MG63 (cell line): ENCODE results near the gene TPSD1. TPM values are rescaled to one million over a fixed set of nuclear protein-coding genes. Genes with fewer than 3 reads are reported as not detected.
"Not testable (repeated sequence)": the region's sequence is repeated elsewhere in the genome, so short reads cannot be mapped to it uniquely, and the experiment has no call there.

Experiments
- DNase-seq: peaks from one replicate; pipeline ENCODE4 v3.0.0-alpha.2; 2020
- H3K27me3 ChIP-seq: fragments of 250-450 bp; sonication (Bioruptor Pico); 2 replicates; pipeline ENCODE4 v1.5.1; 2020; ENCODE audit warnings: mild to moderate bottlenecking, moderate library complexity
- H3K36me3 ChIP-seq: fragments of 250-450 bp; sonication (Bioruptor Pico); 2 replicates; pipeline ENCODE4 v1.5.1; 2020; ENCODE audit warnings: mild to moderate bottlenecking, moderate library complexity
- H3K4me3 ChIP-seq: fragments of 250-450 bp; sonication (Bioruptor Pico); 2 replicates; pipeline ENCODE4 v1.5.1; 2020; ENCODE audit warnings: mild to moderate bottlenecking, moderate library complexity
- H3K9me3 ChIP-seq: fragments of 250-450 bp; sonication (Bioruptor Pico); 2 replicates; pipeline ENCODE4 v1.5.1; 2020; ENCODE audit warnings: mild to moderate bottlenecking, moderate library complexity
- total RNA-seq: library from RNA; depleted of rRNA; stranded (reverse); fragments of >200 nt; shearing (Covaris generic); gene quantifications from 2 replicates; pipeline ENCODE4 v1.2.3, GENCODE V29; 2014; ENCODE audit warnings: low replicate concordance

TPSD1 gene
- total RNA-seq, 1 experiment from 2014 or later: not detected

GRCh38 chr16:1253701-1254364 is 2.0 kb upstream of the TPSD1 start:
- not testable (repeated sequence) for DNase-seq, H3K9me3 ChIP-seq, H3K36me3 ChIP-seq, H3K4me3 ChIP-seq, H3K27me3 ChIP-seq

- peaks cover 11% of the 10 kb centered on the region for H3K27me3 ChIP-seq
- H3K4me3 ChIP-seq, H3K36me3 ChIP-seq, DNase-seq, H3K9me3 ChIP-seq: not testable (repeated sequence)
These were observed 1.0 kb upstream of the TPSD1 start for GRCh38 chr16:1254821-1255220.

GRCh38 chr16:1256296-1256873 is 516 bp downstream of the TPSD1 start:
- not testable (repeated sequence) for DNase-seq, H3K9me3 ChIP-seq, H3K4me3 ChIP-seq, H3K36me3 ChIP-seq
- H3K27me3 ChIP-seq: peaks cover 27% of the 10 kb centered on the region

- Histone ChIP-seq H3K36me3 (no peaks in the 10 kb centered on the region), H3K27me3 (peaks cover 32% of the 10 kb centered on the region), H3K4me3 (no peak overlapping the region), H3K9me3 (no peaks in the 10 kb centered on the region)
- DNase-seq: no peak
These were observed 1.0 kb downstream of the TPSD1 start for GRCh38 chr16:1256874-1257322.

- Histone ChIP-seq H3K9me3 (no peaks in the 10 kb centered on the region), H3K36me3 (no peaks in the 10 kb centered on the region), H3K4me3 (no peak overlapping the region), H3K27me3 (peaks cover 40% of the 10 kb centered on the region)
- no peak for DNase-seq
These were observed 1.8 kb downstream of the TPSD1 start for GRCh38 chr16:1257561-1258224.

- no peak for DNase-seq
- Histone ChIP-seq H3K4me3 (no peak overlapping the region), H3K36me3 (no peaks in the 10 kb centered on the region), H3K9me3 (no peaks in the 10 kb centered on the region), H3K27me3 (peaks cover 45% of the 10 kb centered on the region)
These were observed 2.3 kb downstream of the TPSD1 start for GRCh38 chr16:1258225-1258600.

- peaks cover 52% of the 10 kb centered on the region for H3K27me3 ChIP-seq
- no peaks in the 10 kb centered on the region for H3K36me3 ChIP-seq
- no peak overlapping the region for H3K4me3 ChIP-seq
- no peak for DNase-seq
- H3K9me3 ChIP-seq: no peaks in the 10 kb centered on the region
These were observed 3.3 kb downstream of the TPSD1 start for GRCh38 chr16:1258906-1259759.

GRCh38 chr16:1259760-1260068 is 3.8 kb downstream of the TPSD1 start:
- Histone ChIP-seq H3K36me3 (no peaks in the 10 kb centered on the region), H3K4me3 (no peak overlapping the region), H3K27me3 (peaks cover 52% of the 10 kb centered on the region), H3K9me3 (no peaks in the 10 kb centered on the region)
- DNase-seq: no peak

- peaks cover 52% of the 10 kb centered on the region for H3K27me3 ChIP-seq
- DNase-seq: no peak
- H3K4me3 ChIP-seq: no peak overlapping the region
- no peaks in the 10 kb centered on the region for H3K36me3 ChIP-seq
- H3K9me3 ChIP-seq: no peaks in the 10 kb centered on the region
These were observed 4.3 kb downstream of the TPSD1 start for GRCh38 chr16:1260101-1260680.

GRCh38 chr16:1261131-1261892 is 5.4 kb downstream of the TPSD1 start:
- no peak for DNase-seq
- Histone ChIP-seq H3K36me3 (no peaks in the 10 kb centered on the region), H3K4me3 (no peak overlapping the region), H3K27me3 (peaks cover 55% of the 10 kb centered on the region), H3K9me3 (no peaks in the 10 kb centered on the region)

GRCh38 chr16:1262210-1262845 is 6.5 kb downstream of the TPSD1 start:
- Histone ChIP-seq H3K4me3 (no peak overlapping the region), H3K9me3 (no peaks in the 10 kb centered on the region), H3K36me3 (no peaks in the 10 kb centered on the region), H3K27me3 (peaks cover 58% of the 10 kb centered on the region)
- DNase-seq: no peak

GRCh38 chr16:1262846-1263221 is 7.0 kb downstream of the TPSD1 start:
- H3K36me3 ChIP-seq: no peaks in the 10 kb centered on the region
- no peaks in the 10 kb centered on the region for H3K9me3 ChIP-seq
- no peak overlapping the region for H3K4me3 ChIP-seq
- no peak for DNase-seq
- peaks cover 58% of the 10 kb centered on the region for H3K27me3 ChIP-seq

- no peak overlapping the region for H3K4me3 ChIP-seq
- H3K9me3 ChIP-seq: no peaks in the 10 kb centered on the region
- peaks cover 58% of the 10 kb centered on the region for H3K27me3 ChIP-seq
- DNase-seq: no peak
- H3K36me3 ChIP-seq: no peaks in the 10 kb centered on the region
These were observed 7.9 kb downstream of the TPSD1 start for GRCh38 chr16:1263591-1264344.

- Histone ChIP-seq H3K27me3 (peaks cover 50% of the 10 kb centered on the region), H3K9me3 (no peaks in the 10 kb centered on the region), H3K4me3 (no peak overlapping the region), H3K36me3 (no peaks in the 10 kb centered on the region)
- no peak for DNase-seq
These were observed 8.6 kb downstream of the TPSD1 start for GRCh38 chr16:1264345-1265089.
